HEK293 (cell line): ENCODE data around the gene PID1.

Experiments used
- CTCF ChIA-PET: fragments of 350-600 bp; formaldehyde crosslinking; extraction: SDS; loops from one replicate; lab custom pipeline; 2021; ENCODE audit warnings: antibody characterized with exemption; lab: Yijun Ruan, JAX
- POLR2A ChIA-PET: fragments of 300-600 bp; formaldehyde crosslinking; extraction: SDS; loops from one replicate; lab custom pipeline; 2020; ENCODE audit warnings: antibody characterized with exemption, inconsistent platforms; lab: Yijun Ruan, JAX
- H3K27ac ChIP-seq: fragments of 200-500 bp; sonication (Bioruptor generic); 2 replicates; pipeline ENCODE4 v1.5.1; 2014; ENCODE audit warnings: low read depth, low read length, control low read depth, inconsistent platforms; ENCODE audit errors: extremely low read depth
- H3K36me3 ChIP-seq, 2 experiments: fragments of 200-500 bp in 1 of 2; sonication (Bioruptor generic) in 1 of 2; 1 replicate in 1 of 2; 2 replicates in 1 of 2; pipeline ENCODE4 v1.5.1; 2014 to 2017; ENCODE audit warnings: inconsistent platforms in 2 of 2, low read length in 2 of 2; ENCODE audit not compliant: control insufficient read depth in 2 of 2, insufficient read depth in 1 of 2
- H3K4me1 ChIP-seq: fragments of 200-500 bp; sonication (Bioruptor generic); 2 replicates; pipeline ENCODE4 v1.5.1; 2014; ENCODE audit warnings: mild to moderate bottlenecking, low read length, inconsistent platforms; ENCODE audit not compliant: control insufficient read depth, insufficient read depth
- H3K4me3 ChIP-seq: 2 replicates; pipeline ENCODE4 v1.5.1; 2011; ENCODE audit warnings: low read depth, mild to moderate bottlenecking, control low read depth, low read length, moderate library complexity
- H3K9me3 ChIP-seq: fragments of 200-500 bp; sonication (Bioruptor generic); 2 replicates; pipeline ENCODE4 v1.5.1; 2014; ENCODE audit warnings: low read depth, low read length, inconsistent platforms; ENCODE audit not compliant: control insufficient read depth, insufficient read depth
- AEBP2 ChIP-seq: fragments of 450-650 bp; formaldehyde crosslinking; IDR thresholded peaks from 2 replicates; pipeline ENCODE4 v1.5.1; 2016; ENCODE audit warnings: missing biosample characterization, missing genetic modification characterization, borderline replicate concordance
- GLIS2 ChIP-seq: fragments of 450-650 bp; formaldehyde crosslinking; IDR thresholded peaks from 2 replicates; pipeline ENCODE4 v1.5.1; 2016; ENCODE audit warnings: missing biosample characterization, missing genetic modification characterization
- IKZF3 ChIP-seq: fragments of 450-650 bp; IDR thresholded peaks from 2 replicates; pipeline ENCODE4 v1.5.0; 2018; ENCODE audit warnings: missing biosample characterization, mild to moderate bottlenecking, missing genetic modification characterization, moderate library complexity
- RBAK ChIP-seq: fragments of 450-650 bp; formaldehyde crosslinking; IDR thresholded peaks from 2 replicates; pipeline ENCODE4 v1.5.1; 2016; ENCODE audit warnings: missing biosample characterization, missing genetic modification characterization
- TRIM28 ChIP-seq: IDR thresholded peaks from 2 replicates; pipeline ENCODE4 v1.6.1; 2011; ENCODE audit warnings: low read length, control low read depth, borderline replicate concordance
- ZBTB8A ChIP-seq: fragments of 450-650 bp; formaldehyde crosslinking; IDR thresholded peaks from 2 replicates; pipeline ENCODE4 v1.5.1; 2016; ENCODE audit warnings: missing biosample characterization, missing genetic modification characterization
- ZNF133 ChIP-seq: fragments of 450-650 bp; formaldehyde crosslinking; IDR thresholded peaks from 2 replicates; pipeline ENCODE4 v1.5.1; 2016; ENCODE audit warnings: missing biosample characterization, missing genetic modification characterization
- ZNF174 ChIP-seq: fragments of 450-650 bp; formaldehyde crosslinking; IDR thresholded peaks from 2 replicates; pipeline ENCODE4 v1.5.0; 2017; ENCODE audit warnings: missing biosample characterization, mild to moderate bottlenecking, missing genetic modification characterization
- ZNF18 ChIP-seq: fragments of 450-650 bp; formaldehyde crosslinking; IDR thresholded peaks from 2 replicates; pipeline ENCODE4 v1.5.1; 2016; ENCODE audit warnings: missing biosample characterization, missing genetic modification characterization
- ZNF2 ChIP-seq: fragments of 450-650 bp; formaldehyde crosslinking; IDR thresholded peaks from 2 replicates; pipeline ENCODE4 v1.5.1; 2016; ENCODE audit warnings: missing biosample characterization, missing genetic modification characterization
- ZNF354C ChIP-seq: fragments of 450-650 bp; formaldehyde crosslinking; IDR thresholded peaks from 2 replicates; pipeline ENCODE4 v1.5.1; 2016; ENCODE audit warnings: missing biosample characterization, missing genetic modification characterization, low read depth, borderline replicate concordance
- ZNF398 ChIP-seq: fragments of 450-650 bp; formaldehyde crosslinking; IDR thresholded peaks from 2 replicates; pipeline ENCODE4 v1.5.1; 2017; ENCODE audit warnings: missing biosample characterization, missing genetic modification characterization
- ZNF416 ChIP-seq: fragments of 450-650 bp; formaldehyde crosslinking; IDR thresholded peaks from 2 replicates; pipeline ENCODE4 v1.5.1; 2016; ENCODE audit warnings: missing biosample characterization, missing genetic modification characterization
- ZNF449 ChIP-seq: fragments of 450-650 bp; formaldehyde crosslinking; IDR thresholded peaks from 2 replicates; pipeline ENCODE4 v1.5.1; 2017; ENCODE audit warnings: missing biosample characterization, mild to moderate bottlenecking, missing genetic modification characterization, moderate library complexity
- ZNF521 ChIP-seq: fragments of 450-650 bp; formaldehyde crosslinking; IDR thresholded peaks from 2 replicates; pipeline ENCODE4 v1.5.1; 2017; ENCODE audit warnings: missing biosample characterization, mild to moderate bottlenecking, missing genetic modification characterization
- ZNF529 ChIP-seq: fragments of 450-650 bp; formaldehyde crosslinking; IDR thresholded peaks from 2 replicates; pipeline ENCODE4 v1.5.1; 2017; ENCODE audit warnings: missing genetic modification characterization, missing biosample characterization; ENCODE audit not compliant: insufficient replicate concordance
- ZNF621 ChIP-seq: fragments of 450-650 bp; formaldehyde crosslinking; IDR thresholded peaks from 2 replicates; pipeline ENCODE4 v1.5.1; 2017; ENCODE audit warnings: missing biosample characterization, missing genetic modification characterization
- ZNF791 ChIP-seq: fragments of 450-650 bp; formaldehyde crosslinking; IDR thresholded peaks from 2 replicates; pipeline ENCODE4 v1.5.1; 2016; ENCODE audit warnings: missing biosample characterization, missing genetic modification characterization
- TF ChIP-seq, protein P1 (sequence below): fragments of 450-650 bp; formaldehyde crosslinking; IDR thresholded peaks from 2 replicates; pipeline ENCODE4 v1.5.1; 2016; ENCODE audit warnings: missing biosample characterization, missing genetic modification characterization, borderline replicate concordance
- TF ChIP-seq, protein P2 (sequence below): fragments of 450-650 bp; formaldehyde crosslinking; optimal IDR thresholded peaks from 2 replicates; pipeline ENCODE3; 2016; ENCODE audit warnings: missing biosample characterization, mild to moderate bottlenecking, missing genetic modification characterization

The PID1 gene

GRCh38 chr2:229153267-229153666, 117.8 kb downstream of the PID1 start (continued):
- no peak for TF ChIP-seq RBAK (tag by site-specific recombination)

DNA sequence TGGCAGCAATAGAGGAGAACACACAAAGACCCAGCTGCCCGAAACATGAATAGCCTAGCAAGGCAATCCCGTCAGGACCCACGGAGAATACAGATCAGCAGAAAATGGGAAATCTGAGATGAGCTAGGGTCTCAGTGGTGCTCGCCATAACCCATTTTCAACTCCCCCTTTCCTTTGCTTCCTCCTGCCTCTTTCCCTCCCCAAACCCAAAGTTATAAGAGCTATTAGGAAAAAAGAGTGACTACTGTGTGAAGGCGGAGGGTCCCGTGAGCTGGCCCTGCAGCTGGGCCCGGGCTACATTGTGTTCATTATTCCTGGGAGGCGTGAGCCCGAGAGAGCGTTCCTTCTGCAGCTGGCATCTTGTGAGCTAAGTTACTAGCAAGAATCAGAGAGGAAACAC, 118.4 kb downstream of the PID1 start:
- no peak overlapping the region for H3K4me3 ChIP-seq
- H3K36me3 ChIP-seq = no peaks in the 10 kb centered on the region
- no peaks in the 10 kb centered on the region for H3K9me3 ChIP-seq
- CTCF ChIA-PET = interaction anchor here (0.5 to 0.9 kb wide), 3 partner anchors 18 to 138 kb away, joined by 3 read pairs; no protein-coding TSS in a partner anchor
- no peak for TF ChIP-seq ZNF174
- TF ChIP-seq, protein P1, sequence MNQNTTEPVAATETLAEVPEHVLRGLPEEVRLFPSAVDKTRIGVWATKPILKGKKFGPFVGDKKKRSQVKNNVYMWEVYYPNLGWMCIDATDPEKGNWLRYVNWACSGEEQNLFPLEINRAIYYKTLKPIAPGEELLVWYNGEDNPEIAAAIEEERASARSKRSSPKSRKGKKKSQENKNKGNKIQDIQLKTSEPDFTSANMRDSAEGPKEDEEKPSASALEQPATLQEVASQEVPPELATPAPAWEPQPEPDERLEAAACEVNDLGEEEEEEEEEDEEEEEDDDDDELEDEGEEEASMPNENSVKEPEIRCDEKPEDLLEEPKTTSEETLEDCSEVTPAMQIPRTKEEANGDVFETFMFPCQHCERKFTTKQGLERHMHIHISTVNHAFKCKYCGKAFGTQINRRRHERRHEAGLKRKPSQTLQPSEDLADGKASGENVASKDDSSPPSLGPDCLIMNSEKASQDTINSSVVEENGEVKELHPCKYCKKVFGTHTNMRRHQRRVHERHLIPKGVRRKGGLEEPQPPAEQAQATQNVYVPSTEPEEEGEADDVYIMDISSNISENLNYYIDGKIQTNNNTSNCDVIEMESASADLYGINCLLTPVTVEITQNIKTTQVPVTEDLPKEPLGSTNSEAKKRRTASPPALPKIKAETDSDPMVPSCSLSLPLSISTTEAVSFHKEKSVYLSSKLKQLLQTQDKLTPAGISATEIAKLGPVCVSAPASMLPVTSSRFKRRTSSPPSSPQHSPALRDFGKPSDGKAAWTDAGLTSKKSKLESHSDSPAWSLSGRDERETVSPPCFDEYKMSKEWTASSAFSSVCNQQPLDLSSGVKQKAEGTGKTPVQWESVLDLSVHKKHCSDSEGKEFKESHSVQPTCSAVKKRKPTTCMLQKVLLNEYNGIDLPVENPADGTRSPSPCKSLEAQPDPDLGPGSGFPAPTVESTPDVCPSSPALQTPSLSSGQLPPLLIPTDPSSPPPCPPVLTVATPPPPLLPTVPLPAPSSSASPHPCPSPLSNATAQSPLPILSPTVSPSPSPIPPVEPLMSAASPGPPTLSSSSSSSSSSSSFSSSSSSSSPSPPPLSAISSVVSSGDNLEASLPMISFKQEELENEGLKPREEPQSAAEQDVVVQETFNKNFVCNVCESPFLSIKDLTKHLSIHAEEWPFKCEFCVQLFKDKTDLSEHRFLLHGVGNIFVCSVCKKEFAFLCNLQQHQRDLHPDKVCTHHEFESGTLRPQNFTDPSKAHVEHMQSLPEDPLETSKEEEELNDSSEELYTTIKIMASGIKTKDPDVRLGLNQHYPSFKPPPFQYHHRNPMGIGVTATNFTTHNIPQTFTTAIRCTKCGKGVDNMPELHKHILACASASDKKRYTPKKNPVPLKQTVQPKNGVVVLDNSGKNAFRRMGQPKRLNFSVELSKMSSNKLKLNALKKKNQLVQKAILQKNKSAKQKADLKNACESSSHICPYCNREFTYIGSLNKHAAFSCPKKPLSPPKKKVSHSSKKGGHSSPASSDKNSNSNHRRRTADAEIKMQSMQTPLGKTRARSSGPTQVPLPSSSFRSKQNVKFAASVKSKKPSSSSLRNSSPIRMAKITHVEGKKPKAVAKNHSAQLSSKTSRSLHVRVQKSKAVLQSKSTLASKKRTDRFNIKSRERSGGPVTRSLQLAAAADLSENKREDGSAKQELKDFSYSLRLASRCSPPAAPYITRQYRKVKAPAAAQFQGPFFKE = no peak
- TF ChIP-seq ZNF529 (tag by site-specific recombination) = no peak
- no peak for TF ChIP-seq ZNF133 (tag by site-specific recombination)
- TF ChIP-seq ZNF521 (tag by site-specific recombination) = no peak
- no peak for TF ChIP-seq ZNF791 (tag by site-specific recombination)
- TF ChIP-seq ZNF416 (tag by site-specific recombination) = no peak
- TF ChIP-seq ZBTB8A = no peak
- no peak for TF ChIP-seq AEBP2 (tag by site-specific recombination)
- TF ChIP-seq IKZF3 (tag by site-specific recombination) = no peak
- TF ChIP-seq TRIM28 = no peak
- no peak for TF ChIP-seq ZNF621 (tag by site-specific recombination)
- no peak for TF ChIP-seq ZNF398 (tag by site-specific recombination)
- no peak for TF ChIP-seq ZNF18 (tag by site-specific recombination)
- TF ChIP-seq ZNF449 = no peak
- no peak for TF ChIP-seq ZNF2 (tag by site-specific recombination)
- TF ChIP-seq, protein P2, sequence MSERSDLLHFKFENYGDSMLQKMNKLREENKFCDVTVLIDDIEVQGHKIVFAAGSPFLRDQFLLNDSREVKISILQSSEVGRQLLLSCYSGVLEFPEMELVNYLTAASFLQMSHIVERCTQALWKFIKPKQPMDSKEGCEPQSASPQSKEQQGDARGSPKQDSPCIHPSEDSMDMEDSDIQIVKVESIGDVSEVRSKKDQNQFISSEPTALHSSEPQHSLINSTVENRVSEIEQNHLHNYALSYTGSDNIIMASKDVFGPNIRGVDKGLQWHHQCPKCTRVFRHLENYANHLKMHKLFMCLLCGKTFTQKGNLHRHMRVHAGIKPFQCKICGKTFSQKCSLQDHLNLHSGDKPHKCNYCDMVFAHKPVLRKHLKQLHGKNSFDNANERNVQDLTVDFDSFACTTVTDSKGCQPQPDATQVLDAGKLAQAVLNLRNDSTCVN (tag by site-specific recombination) = no peak
- no peak for TF ChIP-seq ZNF354C (tag by site-specific recombination)
- TF ChIP-seq GLIS2 = no peak
- no peak overlapping the region for H3K27ac ChIP-seq
- POLR2A ChIA-PET = no interaction called here
- no peaks in the 10 kb centered on the region for H3K4me1 ChIP-seq
